ENCODE results near the gene CCS. TPM values are rescaled to one million over a fixed set of nuclear protein-coding genes. Genes with fewer than 3 reads are reported as not detected.

CCS gene
- total RNA-seq, 3 donors from 2014 or later = 27.5 to 44.2 (median 33.1) TPM

- Histone ChIP-seq H3K36me3 (no peaks in the 10 kb centered on the region), H3K9me3 (no peaks in the 10 kb centered on the region), H3K4me1 (peaks cover 0 to 9% of the 10 kb centered on the region in 2 donors), H3K27ac (no peak overlapping the region), H3K4me3 (no peak overlapping the region), H3K27me3 (no peaks in the 10 kb centered on the region)
- no peak for DNase-seq (ENCODE audit: low spot score in 2 of 2)
- TF ChIP-seq POLR2AphosphoS5 (IDR thresholded peaks at IDR 0.05) (no peak), CTCF (IDR thresholded peaks at IDR 0.05) (no peak)
- intact Hi-C loops (cut with DNase I; ENCODE audit: low total_unique reads) = no loop called here
These were observed 33.4 kb downstream of the CCS start for GRCh38 chr11:66626382-66626781.

- no peak overlapping the region for H3K4me3 ChIP-seq
- H3K36me3 ChIP-seq = no peaks in the 10 kb centered on the region
- TF ChIP-seq POLR2AphosphoS5 (IDR thresholded peaks at IDR 0.05) (no peak), CTCF (IDR thresholded peaks at IDR 0.05) (no peak), POLR2A (IDR thresholded peaks at IDR 0.05) (no peak)
- H3K4me1 ChIP-seq = peaks cover 0 to 9% of the 10 kb centered on the region in 2 donors
- H3K27me3 ChIP-seq = no peaks in the 10 kb centered on the region
- H3K9me3 ChIP-seq = no peaks in the 10 kb centered on the region
- no peak overlapping the region for H3K27ac ChIP-seq
- DNase-seq (ENCODE audit: low spot score in 2 of 2) = no peak
- intact Hi-C loops (cut with DNase I; ENCODE audit: low total_unique reads) = no loop called here
These were observed 33.9 kb downstream of the CCS start for GRCh38 chr11:66626926-66627325.

- Histone ChIP-seq H3K9me3 (no peaks in the 10 kb centered on the region), H3K36me3 (no peaks in the 10 kb centered on the region), H3K27ac (no peak overlapping the region), H3K4me3 (no peak overlapping the region), H3K4me1 (peaks cover 0 to under 1% of the 10 kb centered on the region in 2 donors), H3K27me3 (no peaks in the 10 kb centered on the region)
- TF ChIP-seq CTCF (IDR thresholded peaks at IDR 0.05) = no peak
- no peak for TF ChIP-seq POLR2A (IDR thresholded peaks at IDR 0.05)
- no peak for TF ChIP-seq POLR2AphosphoS5 (IDR thresholded peaks at IDR 0.05)
- intact Hi-C loops (cut with DNase I; ENCODE audit: low total_unique reads) = no loop called here
- no peak for DNase-seq (ENCODE audit: low spot score in 2 of 2)
These were observed 35.1 kb downstream of the CCS start for GRCh38 chr11:66628061-66628603.

GRCh38 chr11:66629356-66629755 is 36.4 kb downstream of the CCS start:
- no peaks in the 10 kb centered on the region for H3K4me1 ChIP-seq
- no peaks in the 10 kb centered on the region for H3K36me3 ChIP-seq
- H3K27me3 ChIP-seq = no peaks in the 10 kb centered on the region
- no peaks in the 10 kb centered on the region for H3K9me3 ChIP-seq
- no peak for DNase-seq (ENCODE audit: low spot score in 2 of 2)
- intact Hi-C loops (cut with DNase I; ENCODE audit: low total_unique reads) = no loop called here
- no peak overlapping the region for H3K27ac ChIP-seq
- no peak overlapping the region for H3K4me3 ChIP-seq
- TF ChIP-seq POLR2AphosphoS5 (IDR thresholded peaks at IDR 0.05) (no peak), POLR2A (IDR thresholded peaks at IDR 0.05) (no peak), CTCF (IDR thresholded peaks at IDR 0.05) (no peak)

- no peaks in the 10 kb centered on the region for H3K36me3 ChIP-seq
- no peaks in the 10 kb centered on the region for H3K4me1 ChIP-seq
- intact Hi-C loops (cut with DNase I; ENCODE audit: low total_unique reads) = no loop called here
- H3K9me3 ChIP-seq = no peaks in the 10 kb centered on the region
- H3K4me3 ChIP-seq = no peak overlapping the region
- TF ChIP-seq POLR2A (IDR thresholded peaks at IDR 0.05) (no peak), POLR2AphosphoS5 (IDR thresholded peaks at IDR 0.05) (no peak), CTCF (IDR thresholded peaks at IDR 0.05) (no peak)
- no peak overlapping the region for H3K27ac ChIP-seq
- H3K27me3 ChIP-seq = no peaks in the 10 kb centered on the region
- DNase-seq (ENCODE audit: low spot score in 2 of 2) = no peak
These were observed 38.9 kb downstream of the CCS start for GRCh38 chr11:66631883-66632282.
